GM18517 (cell line): ENCODE data around the gene CDSN.
"Not testable (repeated sequence)": the region's sequence is repeated elsewhere in the genome, so short reads cannot be mapped to it uniquely, and the experiment has no call there.

Experiments used
- ATAC-seq: cut with Tn5 transposase; IDR thresholded peaks from one replicate; pipeline ENCODE4 v1.9.1; 2021; ENCODE audit warnings: mild to moderate bottlenecking, moderate library complexity; ENCODE audit not compliant: unreplicated experiment

The CDSN gene

GRCh38 chr6:31090973-31091364 is 29.3 kb downstream of the CDSN start:
- ATAC-seq: no peak

- no peak for ATAC-seq
Measured at GRCh38 chr6:31090275-31090972, 29.8 kb downstream of the CDSN start.

DNA sequence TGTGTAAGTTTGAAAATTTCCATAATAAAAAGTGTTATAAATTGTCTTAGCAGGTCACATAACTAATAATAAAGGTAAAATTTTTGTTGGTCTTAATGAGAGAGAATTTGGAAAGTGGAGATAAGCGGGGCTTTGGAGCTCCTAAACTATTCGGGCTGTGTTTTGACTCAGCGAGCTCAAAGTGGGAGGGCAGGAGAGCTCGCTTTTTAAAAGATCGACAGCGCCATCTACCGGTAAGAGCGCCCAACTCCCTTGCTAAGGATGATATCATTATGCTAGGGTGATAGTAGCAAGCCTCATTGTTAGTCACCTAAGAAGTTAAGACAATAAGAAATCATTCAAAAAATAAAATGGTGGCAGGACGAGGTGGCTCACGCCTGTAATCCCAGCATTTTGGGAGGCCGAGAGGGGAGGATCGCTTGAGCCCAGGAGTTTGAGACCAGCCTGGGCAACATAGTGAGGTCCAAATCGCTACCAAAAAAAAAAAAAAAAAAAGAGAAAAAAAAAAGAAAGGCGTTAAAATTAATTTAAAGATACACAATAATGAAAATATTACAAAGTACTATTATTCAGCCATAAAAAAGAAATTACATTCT is 32.7 kb downstream of the CDSN start:
- ATAC-seq: no peak

- no peak for ATAC-seq
Measured at GRCh38 chr6:31086788-31087440, 33.3 kb downstream of the CDSN start.

DNA sequence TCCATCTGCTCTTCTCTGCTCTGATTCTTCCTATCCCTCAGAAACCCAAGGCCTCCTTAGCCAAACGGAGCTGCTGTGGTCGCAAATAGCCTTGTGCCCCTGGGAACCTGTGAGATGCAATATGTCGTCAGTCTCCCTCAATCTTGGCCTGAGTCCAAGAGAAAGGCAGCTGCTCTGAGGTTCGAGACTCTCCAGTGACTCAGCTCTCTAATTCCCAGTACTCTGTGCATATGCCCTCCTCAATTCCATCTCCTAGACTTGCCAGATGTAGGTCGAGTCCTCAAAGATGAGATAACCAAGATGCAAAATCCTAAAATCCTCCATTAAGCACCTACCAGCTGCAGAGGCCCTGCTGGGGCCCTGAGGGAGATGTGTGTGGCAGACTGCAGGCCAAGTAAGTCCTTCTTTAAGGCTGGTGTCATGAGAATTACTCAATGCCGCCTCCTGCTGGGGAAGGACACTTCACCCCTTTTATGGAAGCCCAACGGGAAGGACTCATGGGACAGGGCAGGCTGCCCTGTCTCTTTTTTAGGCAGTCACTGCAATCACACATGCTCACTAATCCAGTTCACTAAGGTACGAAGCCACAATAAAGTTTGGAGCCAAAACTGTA is 36.4 kb downstream of the CDSN start:
- ATAC-seq: no peak

- no peak for ATAC-seq
Measured at GRCh38 chr6:31081872-31082271, 38.4 kb downstream of the CDSN start.

- ATAC-seq: no peak
Measured at GRCh38 chr6:31079656-31080261, 40.5 kb downstream of the CDSN start.

DNA sequence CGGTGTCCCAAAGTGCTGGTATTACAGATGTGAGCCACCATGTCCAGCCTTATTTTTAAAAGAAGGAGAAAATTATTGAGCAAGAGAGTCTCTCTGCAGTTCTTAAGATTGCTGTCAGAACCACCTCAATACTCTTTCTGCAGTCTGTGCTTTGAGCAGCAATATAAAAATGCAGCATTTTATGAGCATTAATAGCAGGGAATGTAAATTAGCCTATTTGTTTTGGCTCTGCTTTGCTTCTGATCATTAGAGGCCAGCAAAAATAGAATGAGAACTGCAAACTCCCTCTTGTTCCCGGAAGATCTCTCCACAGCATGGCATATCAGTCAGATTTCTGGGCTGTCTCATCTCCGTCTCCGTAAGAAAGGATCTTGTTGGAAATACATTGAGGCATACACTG is 43.6 kb downstream of the CDSN start:
- no peak for ATAC-seq

DNA sequence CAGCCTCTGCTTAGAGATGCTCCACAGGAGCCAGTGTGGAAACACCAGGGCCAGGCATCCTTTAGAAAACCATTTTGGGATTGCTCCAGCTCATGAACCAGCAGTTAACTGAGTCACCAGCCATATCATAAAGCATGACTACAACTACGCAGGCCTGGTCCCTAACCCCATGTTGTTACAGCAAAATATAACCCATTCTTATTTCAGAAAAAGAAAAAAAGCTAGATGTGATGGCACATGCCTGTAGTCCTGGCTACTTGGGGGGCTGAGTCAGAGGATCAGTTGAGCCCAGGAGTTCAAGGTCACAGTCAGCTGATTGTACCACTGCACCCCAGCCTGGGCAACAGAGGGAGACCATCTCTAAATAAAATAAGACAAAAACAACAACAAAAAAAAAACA is 44.7 kb downstream of the CDSN start:
- ATAC-seq: no peak

- no peak for ATAC-seq
Measured at GRCh38 chr6:31074401-31074800, 45.8 kb downstream of the CDSN start.

- no peak for ATAC-seq
Measured at GRCh38 chr6:31070711-31071197, 49.5 kb downstream of the CDSN start.

DNA sequence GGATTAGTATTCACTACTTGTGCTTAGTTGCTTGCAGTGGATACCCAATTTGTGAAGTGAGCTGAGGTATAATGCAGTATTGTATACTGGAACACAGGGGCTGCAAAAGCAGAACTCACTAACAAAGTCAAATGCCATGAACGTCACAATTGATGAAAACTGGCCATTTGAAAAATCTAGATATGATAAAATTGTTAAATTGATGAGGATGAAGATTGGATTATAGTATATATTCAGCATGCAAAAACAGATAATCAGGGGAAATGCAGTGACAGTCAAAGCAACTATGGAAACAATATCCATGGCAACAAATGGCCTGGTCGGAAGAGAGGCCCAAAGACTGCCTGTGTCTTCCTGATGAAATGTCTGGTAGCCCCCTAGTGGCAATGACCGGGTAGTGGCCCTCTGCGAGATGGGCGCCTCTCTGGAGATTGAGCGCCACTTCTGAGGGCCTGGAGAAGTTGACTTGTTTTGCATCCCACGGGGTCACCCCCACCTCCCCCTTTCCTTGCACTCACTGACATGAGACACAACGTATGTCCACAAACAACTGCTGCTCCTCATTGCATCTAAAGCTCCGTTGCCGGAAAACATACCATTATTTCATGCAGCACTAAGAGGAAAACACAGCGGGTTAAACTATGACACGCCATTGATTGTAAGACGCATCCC is 51.4 kb downstream of the CDSN start:
- no peak for ATAC-seq

DNA sequence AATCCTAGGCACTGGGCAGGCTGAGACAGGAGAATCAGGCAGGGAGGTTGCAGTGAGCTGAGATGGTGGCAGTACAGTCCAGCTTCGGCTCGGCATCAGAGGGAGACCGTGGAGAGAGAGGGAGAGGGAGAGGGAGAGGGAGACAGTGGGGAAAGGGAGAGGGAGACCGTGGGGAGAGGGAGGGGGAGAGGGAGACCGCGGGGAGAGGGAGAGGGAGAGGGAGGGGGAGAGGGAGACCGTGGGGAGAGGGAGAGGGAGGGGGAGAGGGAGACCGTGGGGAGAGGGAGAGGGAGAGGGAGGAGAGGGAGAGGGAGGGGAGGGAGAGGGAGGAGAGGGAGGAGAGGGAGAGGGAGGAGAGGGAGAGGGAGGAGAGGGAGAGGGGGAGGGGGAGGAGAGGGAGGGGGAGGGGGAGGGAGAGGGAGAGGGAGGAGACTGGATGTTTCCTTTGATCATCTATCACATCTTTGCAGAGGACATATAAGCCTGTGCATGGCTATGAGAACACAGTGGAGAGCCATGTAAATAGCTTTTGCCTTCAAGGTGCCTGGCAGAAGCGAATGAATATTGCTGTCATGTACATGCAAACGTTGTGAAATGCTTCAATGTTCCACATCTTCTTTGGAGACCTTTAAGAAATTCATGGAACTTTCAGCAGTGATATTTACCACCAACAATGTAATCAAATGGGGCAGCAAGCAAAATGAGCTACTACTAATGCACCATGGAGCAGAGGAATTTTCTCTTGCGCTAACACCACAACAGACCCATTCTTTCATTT is 52.2 kb downstream of the CDSN start:
- ATAC-seq: not testable (repeated sequence)

DNA sequence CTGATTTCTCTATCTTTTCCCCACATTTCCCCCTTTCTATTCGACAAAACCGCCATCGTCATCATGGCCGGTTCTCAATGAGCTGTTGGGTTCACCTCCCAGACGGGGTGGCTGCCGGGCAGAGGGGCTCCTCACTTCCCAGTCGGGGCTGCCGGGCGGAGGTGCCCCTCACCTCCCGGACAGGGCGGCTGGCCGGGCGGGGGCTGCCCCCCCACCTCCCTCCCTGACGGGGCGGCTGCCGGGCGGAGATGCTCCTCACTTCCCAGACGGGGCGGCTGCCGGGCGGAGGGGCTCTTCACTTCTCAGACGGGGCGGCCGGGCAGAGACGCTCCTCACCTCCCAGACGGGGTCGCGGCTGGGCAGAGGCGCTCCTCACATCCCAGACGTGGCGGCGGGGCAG is 53.2 kb downstream of the CDSN start:
- not testable (repeated sequence) for ATAC-seq

DNA sequence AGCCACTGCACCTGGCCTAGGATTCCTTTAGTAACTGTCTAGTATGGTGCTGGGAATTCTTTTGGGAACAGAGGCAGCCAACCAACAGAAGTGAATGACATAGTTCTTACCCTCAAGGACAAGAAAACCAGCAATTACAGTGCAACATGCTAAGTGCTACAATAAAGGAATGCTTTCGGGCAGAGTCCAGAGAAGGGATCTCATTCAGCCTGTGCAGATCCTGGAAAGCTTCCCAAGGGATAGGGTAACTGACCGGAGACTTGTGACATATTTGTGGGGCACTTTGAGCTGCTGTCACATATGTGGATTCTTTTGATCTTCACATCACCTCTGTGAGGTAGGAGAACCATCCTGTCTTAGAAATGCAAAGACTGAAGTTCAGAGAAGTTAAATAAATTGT is 54.7 kb downstream of the CDSN start:
- no peak for ATAC-seq
